AG04449 (cell line): ENCODE data around the gene ANXA1.

Experiments
- CTCF ChIA-PET: fragments of 350-600 bp; formaldehyde crosslinking; extraction: SDS; loops from one replicate; lab custom pipeline; 2021; ENCODE audit warnings: antibody characterized with exemption; lab: Yijun Ruan, JAX
- POLR2A ChIA-PET: fragments of 400-600, 350-600 bp; formaldehyde crosslinking; extraction: SDS; loops from one replicate; lab custom pipeline; 2020; ENCODE audit warnings: antibody characterized with exemption, inconsistent platforms; lab: Yijun Ruan, JAX
- DNase-seq: peaks from one replicate; pipeline ENCODE4 v3.0.0-alpha.2; 2010; ENCODE audit warnings: low read depth, low spot score
- H3K4me3 ChIP-seq: 2 replicates; pipeline ENCODE4 v1.5.1; 2011; ENCODE audit warnings: low read depth, mild to moderate bottlenecking, control low read depth, low read length
- CTCF ChIP-seq: IDR thresholded peaks from one replicate; pipeline ENCODE4 v1.5.1; 2011; ENCODE audit warnings: mild to moderate bottlenecking, moderate library complexity, low read length, control low read depth, inconsistent platforms; ENCODE audit not compliant: insufficient read depth; ENCODE audit errors: missing control alignments

Gene ANXA1

GRCh38 chr9:73194284-73194683 is 42.6 kb downstream of the ANXA1 start:
- no peak for DNase-seq
- no peak overlapping the region for H3K4me3 ChIP-seq
- no peak for TF ChIP-seq CTCF
- CTCF ChIA-PET = no interaction called here
- POLR2A ChIA-PET = no interaction called here

- no peak for TF ChIP-seq CTCF
- CTCF ChIA-PET = interaction anchor here (0.8 to 5.5 kb wide), 15 partner anchors 12 to 1543 kb away, joined by 3 to 50 read pairs (median 5); no protein-coding TSS in a partner anchor
- H3K4me3 ChIP-seq = no peak overlapping the region
- no peak for DNase-seq
- POLR2A ChIA-PET = no interaction called here
Observed at GRCh38 chr9:73199448-73199847, 47.8 kb downstream of the ANXA1 start.

- peak; percentile 16 for TF ChIP-seq CTCF
- DNase-seq = no peak
- CTCF ChIA-PET = interaction anchor here (0.7 to 5.5 kb wide), 21 partner anchors 12 to 1545 kb away, joined by 3 to 50 read pairs (median 5); no protein-coding TSS in a partner anchor
- no peak overlapping the region for H3K4me3 ChIP-seq
- POLR2A ChIA-PET = no interaction called here
Observed at GRCh38 chr9:73199886-73200285, 48.2 kb downstream of the ANXA1 start.

- ChIA-PET CTCF (interaction anchor here (0.6 to 5.5 kb wide), 26 partner anchors 11 to 1549 kb away, joined by 3 to 50 read pairs (median 4); no protein-coding TSS in a partner anchor), POLR2A (no interaction called here)
- DNase-seq = no peak
- H3K4me3 ChIP-seq = no peak overlapping the region
- peak; percentile 12 for TF ChIP-seq CTCF
Observed at GRCh38 chr9:73200694-73201452, 49.2 kb downstream of the ANXA1 start.

- H3K4me3 ChIP-seq = no peak overlapping the region
- ChIA-PET POLR2A (no interaction called here), CTCF (interaction anchor here (1.1 to 4.7 kb wide), 4 partner anchors 1365 to 1444 kb away, joined by 3 to 50 read pairs (median 20); no protein-coding TSS in a partner anchor)
- no peak for DNase-seq
- TF ChIP-seq CTCF = no peak
Observed at GRCh38 chr9:73202980-73203379, 51.3 kb downstream of the ANXA1 start.

GRCh38 chr9:73204936-73205335 is 53.3 kb downstream of the ANXA1 start:
- no peak for DNase-seq
- TF ChIP-seq CTCF = no peak
- CTCF ChIA-PET = no interaction called here
- H3K4me3 ChIP-seq = no peak overlapping the region
- POLR2A ChIA-PET = no interaction called here
